D721Med (cell line): ENCODE results near the gene B9D2.
A peak's percentile ranks its signal among the peaks of the same experiment; 100 is the strongest.

Experiments
- DNase-seq: peaks from one replicate; pipeline ENCODE4 v3.0.0; 2011; ENCODE audit warnings: low spot score; ENCODE audit not compliant: insufficient read length
- FAIRE-seq: peaks from 2 replicates; lab custom pipeline; 2011; peaks lifted over from hg19 to GRCh38; lab: Jason Lieb, UNC
- TF ChIP-seq, protein P1 (sequence below): IDR thresholded peaks from 2 replicates; pipeline ENCODE4 v1.5.1; 2012; ENCODE audit warnings: mild to moderate bottlenecking, control low read depth; ENCODE audit not compliant: insufficient read depth; ENCODE audit errors: missing control alignments

B9D2 gene

DNA sequence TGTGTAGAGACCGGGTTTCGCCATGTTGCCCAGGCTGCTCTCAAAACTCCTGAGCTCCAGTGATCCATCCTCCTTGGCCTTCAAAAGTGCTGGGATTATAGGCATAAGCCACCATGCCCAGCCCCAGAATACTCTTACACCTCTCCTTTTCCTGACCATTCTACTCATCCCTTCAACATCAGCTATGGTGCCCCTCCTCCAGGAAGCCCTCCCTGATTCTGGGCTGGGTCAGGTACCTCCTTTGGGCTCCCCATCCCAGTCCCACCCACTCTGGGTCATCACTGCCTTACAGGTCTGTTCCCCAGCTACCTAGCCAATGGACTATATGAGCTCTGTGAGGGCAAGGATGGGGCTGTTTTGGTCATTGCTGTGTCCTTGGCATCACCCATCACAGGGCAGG lies 19.8 kb downstream of the B9D2 start:
- FAIRE-seq (no peak), DNase-seq (no peak)
- TF ChIP-seq, protein P1, sequence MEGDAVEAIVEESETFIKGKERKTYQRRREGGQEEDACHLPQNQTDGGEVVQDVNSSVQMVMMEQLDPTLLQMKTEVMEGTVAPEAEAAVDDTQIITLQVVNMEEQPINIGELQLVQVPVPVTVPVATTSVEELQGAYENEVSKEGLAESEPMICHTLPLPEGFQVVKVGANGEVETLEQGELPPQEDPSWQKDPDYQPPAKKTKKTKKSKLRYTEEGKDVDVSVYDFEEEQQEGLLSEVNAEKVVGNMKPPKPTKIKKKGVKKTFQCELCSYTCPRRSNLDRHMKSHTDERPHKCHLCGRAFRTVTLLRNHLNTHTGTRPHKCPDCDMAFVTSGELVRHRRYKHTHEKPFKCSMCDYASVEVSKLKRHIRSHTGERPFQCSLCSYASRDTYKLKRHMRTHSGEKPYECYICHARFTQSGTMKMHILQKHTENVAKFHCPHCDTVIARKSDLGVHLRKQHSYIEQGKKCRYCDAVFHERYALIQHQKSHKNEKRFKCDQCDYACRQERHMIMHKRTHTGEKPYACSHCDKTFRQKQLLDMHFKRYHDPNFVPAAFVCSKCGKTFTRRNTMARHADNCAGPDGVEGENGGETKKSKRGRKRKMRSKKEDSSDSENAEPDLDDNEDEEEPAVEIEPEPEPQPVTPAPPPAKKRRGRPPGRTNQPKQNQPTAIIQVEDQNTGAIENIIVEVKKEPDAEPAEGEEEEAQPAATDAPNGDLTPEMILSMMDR = no peak

DNA sequence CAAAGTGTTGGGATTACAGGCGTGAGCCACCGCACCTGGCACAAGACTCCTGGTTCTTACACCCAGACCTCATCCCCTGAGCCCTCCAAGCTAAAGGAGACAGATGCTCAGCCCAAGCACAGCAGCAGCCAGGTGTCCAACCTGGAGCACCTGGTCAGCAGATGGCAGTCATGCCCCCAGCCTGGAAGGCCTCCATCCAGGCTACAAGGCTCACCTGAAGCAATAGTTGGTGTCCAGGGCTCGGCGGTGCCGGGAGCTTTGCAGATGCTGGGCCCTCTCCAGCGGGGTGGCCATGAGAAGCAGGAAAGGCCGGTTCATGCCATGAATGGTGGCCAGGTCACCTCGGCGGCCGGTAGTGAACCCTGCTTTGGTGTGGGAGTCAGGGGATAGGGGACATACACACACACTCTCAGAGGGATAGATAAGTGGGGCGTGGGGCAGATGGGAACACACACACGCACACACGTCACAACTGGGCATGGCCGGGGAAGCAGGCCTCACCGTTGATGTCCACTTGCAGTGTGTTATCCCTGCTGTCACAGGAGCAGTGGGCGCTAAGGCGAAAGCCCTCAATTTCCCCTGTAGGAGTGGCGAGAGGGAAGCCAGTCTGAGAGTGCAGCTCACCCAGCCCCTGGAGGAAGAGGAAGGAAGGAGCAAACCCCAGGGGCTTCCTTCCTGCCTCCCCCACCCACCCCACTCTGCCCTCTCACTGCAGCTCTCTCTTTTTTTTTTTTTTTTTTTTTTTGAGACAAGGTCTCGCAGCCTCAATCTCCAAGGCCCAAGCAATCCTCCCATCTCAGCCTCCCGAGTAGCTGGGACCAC lies 22.1 kb downstream of the B9D2 start:
- FAIRE-seq (no peak), DNase-seq (no peak)
- TF ChIP-seq, protein P1 = peak; percentile 1

DNA sequence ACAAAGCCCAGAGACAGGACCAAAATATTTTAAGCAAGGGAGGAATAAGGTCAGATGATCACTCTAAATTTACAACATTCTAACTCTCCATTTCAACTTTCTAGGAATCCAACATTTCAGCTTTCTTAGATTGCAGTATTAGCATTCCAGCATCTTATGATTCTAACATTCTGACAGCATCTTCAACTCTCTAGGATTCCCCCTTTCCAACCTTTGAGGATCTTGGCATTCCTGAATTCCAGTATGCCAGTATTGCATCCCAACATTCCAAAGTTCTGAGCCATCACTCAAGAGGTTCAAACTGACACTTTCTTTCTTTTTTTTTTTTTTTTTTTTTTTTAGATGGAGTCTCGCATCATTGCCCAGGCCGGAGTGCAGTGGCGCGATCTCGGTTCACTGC lies 24.0 kb downstream of the B9D2 start:
- no peak for DNase-seq
- no peak for FAIRE-seq
- TF ChIP-seq, protein P1 = no peak

DNA sequence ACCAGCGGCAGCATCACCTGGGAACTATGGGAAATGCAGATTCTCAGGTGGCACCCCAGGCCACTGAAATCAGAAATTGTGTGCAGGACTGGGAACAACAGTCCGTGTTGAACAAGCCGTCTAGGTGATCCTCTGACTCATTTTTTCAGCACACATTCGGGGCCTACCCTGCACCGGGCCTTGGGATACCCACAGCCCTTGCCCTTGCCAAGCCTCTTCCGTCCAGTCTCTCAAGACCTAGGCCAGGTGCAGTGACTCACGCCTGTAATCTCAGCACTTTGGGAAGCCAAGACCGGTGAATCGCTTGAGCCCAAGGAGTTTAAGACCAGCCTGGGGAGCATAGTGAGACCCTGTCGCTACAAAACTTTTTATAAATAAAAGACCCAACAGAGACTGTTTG lies 28.5 kb downstream of the B9D2 start:
- FAIRE-seq (no peak), DNase-seq (no peak)
- TF ChIP-seq, protein P1 = no peak

DNA sequence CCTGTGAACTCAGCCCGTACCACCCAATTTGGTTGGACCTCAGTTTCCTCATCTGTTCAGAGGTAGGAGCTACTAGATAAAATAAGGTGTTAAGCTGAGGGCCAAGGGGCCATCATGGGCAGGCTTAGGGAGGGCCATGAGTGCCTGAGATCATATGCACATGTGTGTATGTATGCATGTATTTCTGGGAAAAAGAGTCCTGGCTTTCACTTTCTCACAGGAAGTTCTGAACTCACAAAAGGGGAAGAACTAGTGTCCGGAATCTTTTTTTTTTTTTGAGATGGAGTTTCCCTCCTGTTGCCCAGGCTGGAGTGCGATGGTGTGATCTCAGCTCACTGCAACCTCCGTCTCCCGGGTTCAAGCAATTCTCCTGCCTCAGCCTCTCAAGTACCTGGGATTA lies 29.2 kb downstream of the B9D2 start:
- TF ChIP-seq, protein P1 = no peak
- FAIRE-seq (no peak), DNase-seq (no peak)

DNA sequence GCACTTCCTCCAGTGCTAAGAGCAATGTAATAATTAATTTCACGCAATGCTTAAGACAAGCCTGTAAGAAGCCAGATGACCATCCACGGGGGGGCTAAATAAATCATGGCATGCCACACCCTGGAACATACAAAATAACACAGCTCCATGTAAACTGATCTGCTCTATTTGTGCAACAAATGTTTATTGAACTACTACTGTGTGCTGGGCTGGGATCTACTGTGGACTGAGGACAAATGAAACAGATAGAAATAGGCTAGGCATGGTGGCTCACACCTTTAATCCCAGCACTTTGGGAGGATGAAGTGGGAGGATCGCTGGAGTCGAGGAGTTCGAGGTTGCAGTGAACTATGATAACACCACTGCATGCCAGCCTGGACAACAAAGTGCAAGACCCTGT lies 31.5 kb downstream of the B9D2 start:
- DNase-seq (no peak), FAIRE-seq (no peak)
- TF ChIP-seq, protein P1 = no peak

DNA sequence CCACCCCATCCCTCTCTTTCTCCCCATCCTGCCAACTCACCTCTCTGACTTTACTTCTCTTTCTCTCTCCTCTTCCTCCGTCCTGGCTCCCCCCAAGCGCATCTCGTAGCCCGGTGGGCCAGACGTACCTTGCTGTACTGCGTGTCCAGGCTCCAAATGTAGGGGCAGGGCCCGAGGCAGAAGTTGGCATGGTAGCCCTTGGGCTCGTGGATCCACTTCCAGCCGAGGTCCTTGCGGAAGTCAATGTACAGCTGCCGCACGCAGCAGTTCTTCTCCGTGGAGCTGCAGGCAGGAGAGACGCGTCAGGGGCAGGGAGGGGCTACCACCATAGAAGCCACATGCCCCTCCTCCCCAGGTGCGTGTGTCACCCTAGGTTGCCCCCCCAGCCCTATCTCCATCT lies 31.9 kb downstream of the B9D2 start:
- TF ChIP-seq, protein P1 = no peak
- no peak for DNase-seq

More for the DNA sequence above, 31.9 kb downstream of the B9D2 start:
- FAIRE-seq = no peak
